Endodermal cell (in vitro differentiated cells): ENCODE results near the gene SPRY2. TPM values are rescaled to one million over a fixed set of nuclear protein-coding genes. Genes with fewer than 3 reads are reported as not detected.

Experiments
- DNase-seq: peaks from one replicate; pipeline ENCODE4 v3.0.0-alpha.2; 2017
- H3K27ac ChIP-seq: 2 replicates; pipeline ENCODE4 v1.5.1; 2013; ENCODE audit warnings: mild to moderate bottlenecking, low read depth, low read length, moderate library complexity
- H3K27me3 ChIP-seq: 2 replicates; pipeline ENCODE4 v1.6.1; 2013; ENCODE audit warnings: mild to moderate bottlenecking, low read length, moderate library complexity; ENCODE audit not compliant: insufficient read depth, control insufficient read depth, poor library complexity, severe bottlenecking
- H3K36me3 ChIP-seq: 2 replicates; pipeline ENCODE4 v1.7.0; 2013; ENCODE audit warnings: mild to moderate bottlenecking, low read length, moderate library complexity; ENCODE audit not compliant: control insufficient read depth, insufficient read depth
- H3K4me1 ChIP-seq: one replicate; pipeline ENCODE4 v1.7.0; 2013; ENCODE audit warnings: low read length; ENCODE audit not compliant: control insufficient read depth, insufficient read depth
- H3K4me3 ChIP-seq: 2 replicates; pipeline ENCODE4 v1.5.1; 2013; ENCODE audit warnings: mild to moderate bottlenecking, low read length, moderate library complexity
- H3K9ac ChIP-seq: 2 replicates; pipeline ENCODE4 v1.6.1; 2013; ENCODE audit warnings: mild to moderate bottlenecking, low read length, moderate library complexity; ENCODE audit not compliant: poor library complexity, severe bottlenecking; ENCODE audit errors: extremely low read depth
- H3K9me3 ChIP-seq: 2 replicates; pipeline ENCODE4 v1.6.1; 2013; ENCODE audit warnings: mild to moderate bottlenecking, low read length, moderate library complexity; ENCODE audit not compliant: control insufficient read depth
- H3K27ac Mint-ChIP-seq: 2 replicates; pipeline ENCODE4 v1.8.0; 2020; ENCODE audit warnings: mixed read lengths
- H3K27me3 Mint-ChIP-seq: 2 replicates; pipeline ENCODE4 v1.8.0; 2021; ENCODE audit warnings: mild to moderate bottlenecking, mixed read lengths; ENCODE audit not compliant: insufficient read depth
- H3K36me3 Mint-ChIP-seq: 2 replicates; pipeline ENCODE4 v1.8.0; 2020; ENCODE audit warnings: low read depth, mixed read lengths
- H3K4me1 Mint-ChIP-seq: 2 replicates; pipeline ENCODE4 v1.8.0; 2020; ENCODE audit warnings: mixed read lengths
- H3K4me3 Mint-ChIP-seq: 2 replicates; pipeline ENCODE4 v1.8.0; 2020; ENCODE audit warnings: mild to moderate bottlenecking, moderate library complexity, mixed read lengths
- H3K9me3 Mint-ChIP-seq: 2 replicates; pipeline ENCODE4 v1.8.0; 2020; ENCODE audit warnings: mild to moderate bottlenecking, mixed read lengths
- WGBS, 2 experiments: methylation state at CpG; one replicate each; pipeline versions ENCODE4 v1.1.5 to v1.1.7; 2013; ENCODE audit warnings: missing lambda C conversion rate in 2 of 2, mixed read lengths in 1 of 2; ENCODE audit not compliant: insufficient coverage in 1 of 2, insufficient read length in 1 of 2; 5-methylcytosine and 5-hydroxymethylcytosine counted together
- total RNA-seq, 2 donors: library from RNA; stranded (reverse); fragmentation: NEBNext Ultra II Directional in 1 of 2; extraction: Animal tissue kit (Norgen Biotek cat#: 25700) in 1 of 2; gene quantifications; 2 replicates in 1 of 2; 3 replicates in 1 of 2; pipeline ENCODE4 v1.2.1, GENCODE V29; 2021
- TF ChIP-seq, protein P1 (sequence below): fragments of 200-600 bp; sonication (generic); conservative IDR thresholded peaks from 2 replicates; pipeline ENCODE4 v1.5.0; 2021; ENCODE audit warnings: antibody characterized with exemption, mild to moderate bottlenecking

Gene SPRY2
- total RNA-seq, 2 donors from 2014 or later, result 87.7 to 96.9 TPM

GRCh38 chr13:80339563-80339911, 1.4 kb downstream of the SPRY2 start:
- Mint-ChIP-seq H3K4me1 (peaks cover 41% of the 10 kb centered on the region), H3K27me3 (no peaks in the 10 kb centered on the region)
- 0% methylated on average over 4 to 8 of the region's 8 CpGs for WGBS, 2 experiments

GRCh38 chr13:80338781-80339562, 2.0 kb downstream of the SPRY2 start:
- 0% methylated on average over 18 to 40 of the region's 40 CpGs for WGBS, 2 experiments
- peak overlapping the region; percentile 99 for H3K27ac ChIP-seq
- H3K4me3 ChIP-seq, result peak overlapping the region; percentile 99
- peak overlapping the region; percentile 100 for H3K9ac ChIP-seq
- H3K27me3 Mint-ChIP-seq, result no peaks in the 10 kb centered on the region
- TF ChIP-seq, protein P1, sequence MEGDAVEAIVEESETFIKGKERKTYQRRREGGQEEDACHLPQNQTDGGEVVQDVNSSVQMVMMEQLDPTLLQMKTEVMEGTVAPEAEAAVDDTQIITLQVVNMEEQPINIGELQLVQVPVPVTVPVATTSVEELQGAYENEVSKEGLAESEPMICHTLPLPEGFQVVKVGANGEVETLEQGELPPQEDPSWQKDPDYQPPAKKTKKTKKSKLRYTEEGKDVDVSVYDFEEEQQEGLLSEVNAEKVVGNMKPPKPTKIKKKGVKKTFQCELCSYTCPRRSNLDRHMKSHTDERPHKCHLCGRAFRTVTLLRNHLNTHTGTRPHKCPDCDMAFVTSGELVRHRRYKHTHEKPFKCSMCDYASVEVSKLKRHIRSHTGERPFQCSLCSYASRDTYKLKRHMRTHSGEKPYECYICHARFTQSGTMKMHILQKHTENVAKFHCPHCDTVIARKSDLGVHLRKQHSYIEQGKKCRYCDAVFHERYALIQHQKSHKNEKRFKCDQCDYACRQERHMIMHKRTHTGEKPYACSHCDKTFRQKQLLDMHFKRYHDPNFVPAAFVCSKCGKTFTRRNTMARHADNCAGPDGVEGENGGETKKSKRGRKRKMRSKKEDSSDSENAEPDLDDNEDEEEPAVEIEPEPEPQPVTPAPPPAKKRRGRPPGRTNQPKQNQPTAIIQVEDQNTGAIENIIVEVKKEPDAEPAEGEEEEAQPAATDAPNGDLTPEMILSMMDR, result no peak
- H3K36me3 Mint-ChIP-seq, result peaks cover 19% of the 10 kb centered on the region
- no peak overlapping the region for H3K27ac Mint-ChIP-seq
- peaks cover 4% of the 10 kb centered on the region for H3K4me1 ChIP-seq
- no peaks in the 10 kb centered on the region for H3K9me3 Mint-ChIP-seq
- DNase-seq, result peak; percentile 79
- H3K4me3 Mint-ChIP-seq, result no peak overlapping the region
- peaks cover 37% of the 10 kb centered on the region for H3K4me1 Mint-ChIP-seq
- H3K36me3 ChIP-seq, result peaks cover 48% of the 10 kb centered on the region
- H3K9me3 ChIP-seq, result peaks cover 6% of the 10 kb centered on the region
- no peaks in the 10 kb centered on the region for H3K27me3 ChIP-seq

More at GRCh38 chr13:80339563-80339911, 1.4 kb downstream of the SPRY2 start:
- Histone ChIP-seq H3K27me3 (no peaks in the 10 kb centered on the region), H3K4me3 (peak overlapping the region; percentile 99), H3K36me3 (peaks cover 43% of the 10 kb centered on the region), H3K4me1 (peaks cover 4% of the 10 kb centered on the region), H3K9ac (peak overlapping the region; percentile 100), H3K27ac (peak overlapping the region; percentile 99), H3K9me3 (peaks cover 2% of the 10 kb centered on the region)
- Mint-ChIP-seq H3K9me3 (no peaks in the 10 kb centered on the region), H3K36me3 (peaks cover 14% of the 10 kb centered on the region), H3K27ac (no peak overlapping the region), H3K4me3 (no peak overlapping the region)
- no peak for DNase-seq
- TF ChIP-seq, protein P1, result no peak

DNA sequence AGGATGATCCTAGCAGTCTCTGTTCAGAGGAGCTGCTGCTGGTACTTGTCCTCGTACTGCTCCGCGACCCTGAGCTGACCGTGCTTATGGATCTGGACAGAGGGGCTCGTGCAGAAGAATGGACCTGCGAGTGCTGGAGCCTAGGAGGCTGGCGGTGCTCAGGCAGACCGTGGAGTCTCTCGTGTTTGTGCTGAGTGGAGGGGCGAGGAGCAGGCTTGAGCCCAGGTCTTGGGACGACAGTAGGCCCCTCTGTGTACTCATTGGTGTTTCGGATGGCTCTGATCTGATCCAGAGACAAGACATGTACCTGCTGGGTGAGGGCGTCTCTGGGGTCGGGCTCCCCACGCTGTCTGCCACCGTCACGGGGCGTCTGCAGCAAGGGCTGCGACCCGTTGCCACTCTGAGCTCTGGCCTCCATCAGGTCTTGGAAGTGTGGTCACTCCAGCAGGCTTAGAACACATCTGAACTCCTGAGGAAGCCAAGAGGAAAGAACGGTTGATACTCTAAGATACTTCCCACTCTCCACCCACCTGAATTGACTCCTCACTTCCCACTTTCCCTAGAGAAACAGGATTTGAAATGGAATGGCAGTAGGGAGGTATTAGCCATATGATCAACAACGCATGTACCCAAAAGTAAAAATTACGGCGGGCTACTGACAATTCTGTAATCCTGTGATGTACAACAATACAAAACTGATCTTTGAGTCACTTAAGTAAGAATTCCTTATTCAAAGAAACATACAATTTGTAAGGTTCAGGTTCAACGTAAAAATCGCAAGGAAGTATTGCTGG, 3.4 kb downstream of the SPRY2 start:
- WGBS, 2 experiments, result 19 to 36% methylated on average over 19 to 26 of the region's 26 CpGs
- no peaks in the 10 kb centered on the region for H3K9me3 Mint-ChIP-seq
- no peaks in the 10 kb centered on the region for H3K4me1 ChIP-seq
- peaks cover 29% of the 10 kb centered on the region for H3K36me3 Mint-ChIP-seq
- no peaks in the 10 kb centered on the region for H3K27me3 ChIP-seq
- peak; percentile 56 for DNase-seq
- H3K27me3 Mint-ChIP-seq, result no peaks in the 10 kb centered on the region
- peak overlapping the region; percentile 99 for H3K4me3 ChIP-seq
- peak overlapping the region; percentile 66 for H3K27ac Mint-ChIP-seq
- TF ChIP-seq, protein P1, result no peak
- no peak overlapping the region for H3K4me3 Mint-ChIP-seq
- H3K9ac ChIP-seq, result peak overlapping the region; percentile 100
- no peak overlapping the region for H3K27ac ChIP-seq
- H3K9me3 ChIP-seq, result peaks cover 6% of the 10 kb centered on the region
- peaks cover 27% of the 10 kb centered on the region for H3K4me1 Mint-ChIP-seq
- H3K36me3 ChIP-seq, result peaks cover 61% of the 10 kb centered on the region
